GF-D8 (cell line): Measurements from ENCODE around the gene AMELX.

Experiments used
- DNase-seq: peaks from one replicate; lab custom pipeline; 2025; lab: John Stamatoyannopoulos, UW

The AMELX gene

DNA sequence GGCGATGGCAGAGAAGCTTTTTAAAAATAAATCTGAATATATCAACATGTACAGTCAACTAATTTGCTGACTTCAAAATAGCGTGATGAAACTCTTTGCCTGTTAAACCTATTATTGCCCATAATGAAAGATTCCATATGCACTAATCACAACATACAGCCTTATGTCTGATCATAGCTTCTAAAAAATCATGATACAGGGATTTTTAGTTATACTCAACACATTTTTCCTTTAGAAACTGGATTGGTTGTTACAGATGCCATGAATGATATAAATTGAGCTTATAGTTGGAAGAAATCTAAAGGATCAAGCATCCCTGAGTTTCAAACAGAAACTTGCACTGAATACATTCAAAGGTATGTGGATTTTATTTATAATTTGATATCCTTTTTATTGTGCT is at the start of gene AMELX:
Gene AMELX, plus strand, starts transcription at position 301 of the 400 bp plus-strand sequence. CDS start 1,376 bp downstream, outside the sequence.
- DNase-seq, result no peak

DNA sequence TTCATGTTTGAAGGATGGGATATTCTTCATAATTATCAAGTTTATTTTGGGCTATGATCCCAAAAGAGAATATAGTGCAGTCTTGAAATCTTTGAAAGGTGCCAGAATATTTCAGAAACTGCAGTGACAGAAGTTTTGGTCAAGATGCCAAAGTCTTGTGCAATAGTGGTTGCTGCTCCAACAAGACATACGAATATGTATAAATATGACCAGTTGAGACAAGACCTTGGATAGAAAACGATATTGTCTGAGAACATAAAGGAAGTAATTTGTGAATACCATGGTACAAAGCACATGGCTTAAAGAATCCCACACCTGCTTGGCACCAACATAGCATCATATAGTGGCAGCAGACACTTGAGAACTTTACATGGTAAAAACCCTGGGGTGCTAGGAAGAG is 48.6 kb upstream of the AMELX start:
- DNase-seq, result no peak

- no peak for DNase-seq
Measured at GRCh38 chrX:11254417-11255109, 38.6 kb upstream of the AMELX start.

- no peak for DNase-seq
Measured at GRCh38 chrX:11257290-11257689, 35.9 kb upstream of the AMELX start.

DNA sequence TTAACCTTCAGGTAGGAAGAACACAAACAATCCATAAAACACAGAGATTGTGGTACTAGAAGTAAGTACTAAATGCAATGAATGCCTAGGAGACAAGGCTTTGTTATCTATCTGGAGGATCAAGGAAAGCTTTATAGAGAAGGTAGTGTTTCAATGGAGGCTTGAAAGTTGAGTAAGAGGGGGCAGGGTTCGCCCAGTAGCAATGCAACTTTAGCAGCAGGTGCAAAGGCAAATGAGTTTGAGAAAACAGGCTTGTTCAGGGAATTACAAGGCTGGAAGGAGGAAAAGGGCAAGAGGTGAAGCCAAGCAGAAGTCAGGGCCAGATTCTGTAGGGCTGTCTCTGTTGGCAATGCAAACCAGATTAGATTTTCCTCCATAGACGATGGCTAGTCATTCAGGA is 35.5 kb upstream of the AMELX start:
- DNase-seq, result no peak

DNA sequence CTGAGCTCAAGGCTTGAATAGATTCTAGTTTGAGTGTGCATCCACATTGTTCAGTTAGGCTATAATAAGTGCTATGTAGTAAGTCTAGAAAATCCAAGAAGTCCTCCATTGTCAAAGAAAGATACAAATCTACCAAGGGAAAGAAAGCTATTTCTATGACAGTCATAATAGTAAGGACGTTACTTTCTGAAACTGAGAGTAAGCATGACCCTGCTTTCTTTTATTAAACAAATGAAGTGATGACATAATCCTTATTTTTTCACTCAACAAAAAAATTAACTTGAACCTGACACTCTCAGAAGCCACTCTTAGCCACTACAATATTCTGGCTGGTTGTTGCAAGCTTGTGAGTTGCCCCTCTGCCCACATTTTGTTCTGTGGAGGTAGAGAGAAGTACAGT is 33.8 kb upstream of the AMELX start:
- DNase-seq, result no peak

DNA sequence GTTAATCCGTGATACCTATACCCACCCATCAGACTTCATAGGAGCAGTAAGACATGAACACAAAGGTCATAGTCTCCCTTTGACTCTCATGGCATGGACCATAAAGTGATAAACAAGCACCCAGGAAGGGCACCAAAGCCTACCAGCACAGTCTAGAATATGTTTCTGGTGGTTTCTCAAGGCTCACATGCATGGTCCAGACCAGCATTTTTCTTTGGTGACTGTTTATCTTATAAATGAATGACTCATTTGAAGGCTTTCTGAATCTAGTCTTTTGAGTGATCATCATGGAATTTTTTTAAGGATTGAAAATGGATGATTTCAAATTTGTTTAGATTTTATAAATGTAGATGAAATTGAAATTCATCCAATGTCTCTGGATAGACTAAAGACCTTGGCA is 32.0 kb upstream of the AMELX start:
- DNase-seq, result no peak

DNA sequence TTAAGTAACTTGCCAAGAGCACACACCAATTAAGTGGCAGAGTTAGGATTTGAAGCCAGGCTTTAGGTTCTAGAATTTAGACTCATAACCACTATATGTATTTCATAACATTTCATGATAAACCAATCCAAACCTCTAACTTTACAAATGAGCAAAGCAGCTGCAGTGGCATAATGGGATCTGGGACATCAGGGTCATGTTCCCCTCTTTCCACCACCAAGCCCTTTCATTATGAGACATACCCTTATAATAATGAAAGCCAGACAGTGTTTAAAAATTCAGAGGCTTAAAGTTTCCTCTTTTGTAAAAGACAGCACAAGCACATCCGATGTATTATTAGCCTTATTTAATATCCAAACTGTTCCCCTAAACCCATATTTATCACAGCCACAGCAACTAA is 28.3 kb upstream of the AMELX start:
- no peak for DNase-seq

GRCh38 chrX:11265352-11265751 is 27.9 kb upstream of the AMELX start:
- DNase-seq, result no peak

DNA sequence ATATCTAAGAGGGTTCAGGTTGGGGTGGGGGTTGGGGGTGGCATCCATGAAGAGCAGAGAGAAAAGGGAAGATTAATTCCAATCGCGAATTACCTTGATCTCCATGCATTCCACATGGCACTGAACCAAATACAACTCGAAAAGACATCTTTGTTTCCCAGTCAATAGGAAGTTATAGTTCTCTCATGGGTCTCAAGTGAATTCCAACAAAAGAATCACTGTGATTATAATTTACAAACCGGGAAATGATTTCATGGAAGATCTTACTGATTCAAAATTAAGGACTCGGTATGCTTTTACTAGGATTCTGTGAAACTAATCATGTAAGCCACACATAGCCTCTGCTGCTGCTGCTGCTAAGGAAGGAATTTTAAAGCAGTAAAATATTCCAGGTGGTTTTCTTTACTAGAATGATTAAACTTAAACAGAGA is 26.6 kb upstream of the AMELX start:
- DNase-seq, result no peak

DNA sequence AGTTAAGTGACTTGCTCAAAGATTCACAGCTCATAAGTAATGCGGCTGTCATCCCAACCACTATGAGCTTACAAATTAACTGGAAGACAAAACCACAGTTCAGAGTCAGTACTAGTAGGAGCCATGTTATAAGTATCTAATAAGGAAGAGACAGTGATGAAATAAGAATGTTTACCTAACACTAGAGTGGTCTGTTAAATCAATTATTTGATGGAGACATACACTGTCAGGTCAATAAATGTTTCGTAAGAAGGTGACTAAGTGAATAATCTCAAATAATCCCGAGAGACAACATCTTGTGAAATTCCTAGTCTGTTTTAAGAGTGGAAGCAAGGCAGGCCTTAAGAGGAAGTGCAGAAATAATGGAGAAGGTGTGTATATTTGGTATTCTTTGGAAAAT is 25.8 kb upstream of the AMELX start:
- no peak for DNase-seq

DNA sequence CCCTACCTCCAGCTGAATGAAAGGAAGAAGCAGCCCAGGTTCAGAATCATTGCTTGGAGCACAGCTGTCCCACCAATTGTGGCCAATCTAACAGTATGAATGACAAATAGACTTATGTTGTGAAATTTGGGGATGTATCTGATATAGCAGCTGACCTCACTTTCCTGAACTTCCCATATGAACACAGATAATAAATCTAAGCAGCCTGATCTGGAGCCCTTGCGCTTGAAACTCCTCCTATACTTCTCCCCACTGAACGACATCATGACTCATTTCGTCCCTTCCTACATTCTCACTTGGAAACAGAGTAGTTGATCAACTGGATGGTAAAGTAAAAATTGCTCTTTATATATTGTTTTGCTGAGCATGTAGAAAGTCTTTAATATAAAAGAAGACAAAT is 24.2 kb upstream of the AMELX start:
- DNase-seq, result no peak

GRCh38 chrX:11269996-11270395 is 23.2 kb upstream of the AMELX start:
- no peak for DNase-seq

- DNase-seq, result no peak
Measured at GRCh38 chrX:11272290-11272689, 20.9 kb upstream of the AMELX start.

- no peak for DNase-seq
Measured at GRCh38 chrX:11272863-11273262, 20.4 kb upstream of the AMELX start.

DNA sequence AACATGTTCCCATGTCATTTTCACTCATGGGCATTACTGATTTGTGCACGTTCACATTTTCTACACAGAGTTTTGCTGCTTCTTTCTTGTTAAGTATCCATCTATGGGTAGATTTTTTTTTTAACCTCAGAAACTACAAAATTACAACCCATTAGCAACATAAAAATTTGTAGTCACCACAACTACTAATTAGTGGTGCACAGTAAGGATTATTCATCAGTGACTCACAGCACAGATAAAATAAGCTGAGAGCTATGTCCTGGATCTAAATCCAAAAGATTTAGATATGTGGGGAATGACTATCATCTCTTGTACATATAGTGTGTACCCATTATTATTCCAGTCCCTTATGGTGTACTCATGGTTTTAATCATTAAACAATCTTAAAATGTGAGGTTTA is 19.7 kb upstream of the AMELX start:
- no peak for DNase-seq

GRCh38 chrX:11282043-11282442 is 11.2 kb upstream of the AMELX start:
- DNase-seq, result no peak

GRCh38 chrX:11285651-11286050 is 7.6 kb upstream of the AMELX start:
- DNase-seq, result no peak

GRCh38 chrX:11287505-11287904 is 5.7 kb upstream of the AMELX start:
- no peak for DNase-seq

GRCh38 chrX:11290416-11291102 is 2.7 kb upstream of the AMELX start:
- DNase-seq, result no peak

GRCh38 chrX:11296051-11296450 is 2.8 kb downstream of the AMELX start:
- no peak for DNase-seq

DNA sequence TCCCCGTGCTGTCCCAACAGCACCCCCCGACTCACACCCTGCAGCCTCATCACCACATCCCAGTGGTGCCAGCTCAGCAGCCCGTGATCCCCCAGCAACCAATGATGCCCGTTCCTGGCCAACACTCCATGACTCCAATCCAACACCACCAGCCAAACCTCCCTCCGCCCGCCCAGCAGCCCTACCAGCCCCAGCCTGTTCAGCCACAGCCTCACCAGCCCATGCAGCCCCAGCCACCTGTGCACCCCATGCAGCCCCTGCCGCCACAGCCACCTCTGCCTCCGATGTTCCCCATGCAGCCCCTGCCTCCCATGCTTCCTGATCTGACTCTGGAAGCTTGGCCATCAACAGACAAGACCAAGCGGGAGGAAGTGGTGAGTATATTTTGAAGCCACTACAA is 5.4 kb downstream of the AMELX start:
- DNase-seq, result no peak

DNA sequence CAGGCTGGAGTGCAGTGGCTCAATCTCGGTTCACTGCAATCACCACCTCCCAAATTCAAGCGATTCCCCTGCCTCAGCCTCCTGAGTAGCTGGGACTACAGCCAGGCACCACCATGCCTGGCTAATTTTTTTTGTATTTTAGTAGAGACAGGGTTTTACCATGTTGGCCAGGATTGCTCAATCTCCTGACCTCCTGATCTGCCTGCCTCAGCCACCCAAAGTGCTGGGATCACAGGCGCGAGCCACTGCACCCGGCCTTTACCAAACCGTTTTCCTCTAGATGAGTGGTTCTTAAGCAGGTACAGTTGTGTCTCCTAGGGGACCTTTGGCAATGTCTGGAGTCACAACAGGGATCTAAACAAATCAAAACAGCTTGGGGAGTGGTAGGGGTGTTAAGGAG is 11.6 kb downstream of the AMELX start:
- no peak for DNase-seq

GRCh38 chrX:11305641-11306040 is 12.4 kb downstream of the AMELX start:
- DNase-seq, result no peak
